ENCODE results near the gene CBFA2T3. TPM values are rescaled to one million over a fixed set of nuclear protein-coding genes. Genes with fewer than 3 reads are reported as not detected.

The CBFA2T3 gene
- total RNA-seq, 1 donor from 2014 or later: not detected

DNA sequence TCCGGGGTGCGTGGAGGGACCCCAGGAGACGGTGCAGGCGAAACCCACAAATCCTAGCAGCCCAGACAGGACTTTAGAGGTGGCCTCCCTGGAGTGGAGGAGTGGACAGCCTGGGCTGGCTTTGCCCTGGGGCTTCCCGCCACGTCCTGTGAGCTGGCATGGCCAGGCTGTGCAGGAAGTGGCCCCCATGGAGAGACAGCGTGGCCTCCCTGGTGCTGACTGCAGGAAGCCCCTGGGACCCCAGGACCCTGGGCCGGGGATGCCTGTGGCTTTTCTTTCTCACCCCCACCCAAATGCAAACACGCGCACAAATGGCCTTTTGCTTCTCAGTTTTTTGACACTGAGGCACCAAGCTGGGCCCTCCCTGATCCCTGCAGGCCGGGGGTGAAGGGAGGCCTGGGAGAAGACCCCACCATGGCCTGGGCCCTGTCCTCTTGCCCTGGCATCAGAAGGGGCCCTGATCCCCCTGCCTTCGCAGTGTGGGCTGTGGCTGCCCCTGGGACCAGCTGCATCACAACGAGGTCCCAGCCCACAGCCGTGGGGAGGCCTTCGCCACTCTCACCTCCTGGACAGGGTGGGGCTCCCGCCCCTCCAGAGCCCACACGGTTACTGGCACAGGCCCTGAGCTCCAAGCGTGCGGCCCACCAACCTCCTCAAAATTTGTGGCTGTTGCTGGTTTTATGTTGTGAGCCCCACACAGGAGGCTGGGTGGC is 58.9 kb downstream of the CBFA2T3 start:
- Mint-ChIP-seq H3K4me3 (ENCODE audit: unreplicated experiment) (no peak overlapping the region), H3K27ac (ENCODE audit: unreplicated experiment) (no peak overlapping the region)

DNA sequence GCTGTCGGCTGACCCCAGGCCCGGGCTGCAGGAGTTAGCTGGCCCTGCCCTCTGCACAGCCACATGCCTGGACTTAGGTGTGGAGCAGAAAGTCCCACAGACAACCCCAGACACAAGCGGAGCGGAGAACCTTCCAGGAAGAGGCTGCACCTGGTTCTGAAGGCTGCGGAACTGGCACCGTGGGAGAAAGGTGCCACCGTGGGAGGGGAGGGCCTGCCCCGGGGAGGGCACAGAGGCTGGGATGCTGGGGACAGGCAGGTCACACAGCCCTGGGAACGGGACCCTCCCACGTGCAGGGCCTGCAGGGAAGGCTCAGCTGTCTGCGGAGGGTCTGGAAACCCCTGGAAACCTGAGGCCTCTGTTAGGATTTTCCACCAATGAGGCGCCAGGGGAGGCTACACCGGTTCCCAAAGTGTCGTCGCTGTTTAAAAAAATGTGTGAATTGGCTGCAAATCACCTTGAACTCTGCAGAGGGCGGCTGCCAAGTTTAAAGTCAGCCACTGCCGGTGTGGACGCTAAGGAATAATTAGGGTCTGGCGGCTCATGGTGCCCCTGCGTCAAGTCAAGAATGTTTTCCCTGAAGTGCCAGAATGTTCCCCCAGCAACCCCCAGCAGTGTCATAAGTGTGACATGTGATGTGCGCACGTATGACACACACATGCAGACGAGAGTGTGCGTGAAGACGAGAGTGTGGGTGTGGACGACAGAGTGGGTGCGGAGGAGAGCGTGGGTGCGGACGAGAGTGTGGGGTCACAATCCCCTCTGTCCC is 59.7 kb downstream of the CBFA2T3 start:
- no peaks in the 10 kb centered on the region for H3K36me3 Mint-ChIP-seq (ENCODE audit: unreplicated experiment)
- no peak overlapping the region for H3K27ac Mint-ChIP-seq (ENCODE audit: unreplicated experiment)
- no peak overlapping the region for H3K4me3 Mint-ChIP-seq (ENCODE audit: unreplicated experiment)
- TF ChIP-seq, protein P1, sequence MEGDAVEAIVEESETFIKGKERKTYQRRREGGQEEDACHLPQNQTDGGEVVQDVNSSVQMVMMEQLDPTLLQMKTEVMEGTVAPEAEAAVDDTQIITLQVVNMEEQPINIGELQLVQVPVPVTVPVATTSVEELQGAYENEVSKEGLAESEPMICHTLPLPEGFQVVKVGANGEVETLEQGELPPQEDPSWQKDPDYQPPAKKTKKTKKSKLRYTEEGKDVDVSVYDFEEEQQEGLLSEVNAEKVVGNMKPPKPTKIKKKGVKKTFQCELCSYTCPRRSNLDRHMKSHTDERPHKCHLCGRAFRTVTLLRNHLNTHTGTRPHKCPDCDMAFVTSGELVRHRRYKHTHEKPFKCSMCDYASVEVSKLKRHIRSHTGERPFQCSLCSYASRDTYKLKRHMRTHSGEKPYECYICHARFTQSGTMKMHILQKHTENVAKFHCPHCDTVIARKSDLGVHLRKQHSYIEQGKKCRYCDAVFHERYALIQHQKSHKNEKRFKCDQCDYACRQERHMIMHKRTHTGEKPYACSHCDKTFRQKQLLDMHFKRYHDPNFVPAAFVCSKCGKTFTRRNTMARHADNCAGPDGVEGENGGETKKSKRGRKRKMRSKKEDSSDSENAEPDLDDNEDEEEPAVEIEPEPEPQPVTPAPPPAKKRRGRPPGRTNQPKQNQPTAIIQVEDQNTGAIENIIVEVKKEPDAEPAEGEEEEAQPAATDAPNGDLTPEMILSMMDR (IDR thresholded peaks at IDR 0.05): no peak
- no peak for DNase-seq (ENCODE audit: extremely low spot score, unreplicated experiment)
- H3K4me1 Mint-ChIP-seq (ENCODE audit: unreplicated experiment): peaks cover 40% of the 10 kb centered on the region
- H3K27me3 Mint-ChIP-seq (ENCODE audit: unreplicated experiment): peaks cover 2% of the 10 kb centered on the region
- no peaks in the 10 kb centered on the region for H3K9me3 Mint-ChIP-seq (ENCODE audit: unreplicated experiment)

More for the DNA sequence above, 58.9 kb downstream of the CBFA2T3 start:
- TF ChIP-seq, protein P1 (IDR thresholded peaks at IDR 0.05): no peak
- Mint-ChIP-seq H3K36me3 (ENCODE audit: unreplicated experiment) (no peaks in the 10 kb centered on the region), H3K9me3 (ENCODE audit: unreplicated experiment) (no peaks in the 10 kb centered on the region), H3K4me1 (ENCODE audit: unreplicated experiment) (peaks cover 41% of the 10 kb centered on the region), H3K27me3 (ENCODE audit: unreplicated experiment) (no peaks in the 10 kb centered on the region)
- DNase-seq (ENCODE audit: extremely low spot score, unreplicated experiment): no peak

DNA sequence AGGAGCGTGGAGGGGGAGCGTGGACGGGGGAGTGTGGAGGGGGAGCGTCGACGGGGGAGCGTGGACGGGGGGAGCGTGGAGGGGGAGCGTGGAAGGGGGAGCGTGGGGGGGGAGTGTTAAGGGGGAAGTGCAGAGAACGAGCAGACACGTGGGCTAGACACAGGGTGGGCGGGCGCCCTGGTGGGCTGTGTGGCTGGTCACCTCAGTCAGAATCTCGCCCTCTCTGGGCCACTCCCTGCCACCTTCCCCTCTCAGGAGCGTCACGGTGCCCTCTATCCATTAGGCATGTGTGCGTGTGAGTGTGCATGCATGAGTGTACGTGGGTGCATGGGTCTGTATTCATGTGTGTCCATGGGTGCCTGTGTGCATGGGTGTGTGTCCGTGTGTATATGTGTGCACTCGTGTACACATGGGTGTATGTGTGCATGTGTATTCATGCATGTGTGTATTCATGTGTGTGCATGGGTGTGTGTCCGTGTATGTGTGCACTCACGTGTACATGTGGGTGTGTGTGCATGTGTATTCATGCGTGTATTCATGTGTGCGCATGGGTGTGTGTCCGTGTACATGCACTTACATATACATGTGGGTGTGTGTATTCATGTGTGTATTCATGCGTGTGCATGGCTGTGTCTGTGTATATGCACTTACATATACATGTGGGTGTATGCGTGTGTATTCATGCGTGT is 61.2 kb downstream of the CBFA2T3 start:
- Mint-ChIP-seq H3K4me3 (ENCODE audit: unreplicated experiment) (no peak overlapping the region), H3K9me3 (ENCODE audit: unreplicated experiment) (no peaks in the 10 kb centered on the region), H3K27ac (ENCODE audit: unreplicated experiment) (no peak overlapping the region), H3K4me1 (ENCODE audit: unreplicated experiment) (peaks cover 31% of the 10 kb centered on the region), H3K27me3 (ENCODE audit: unreplicated experiment) (peaks cover 3% of the 10 kb centered on the region), H3K36me3 (ENCODE audit: unreplicated experiment) (no peaks in the 10 kb centered on the region)
- no peak for DNase-seq (ENCODE audit: extremely low spot score, unreplicated experiment)
- TF ChIP-seq, protein P1 (IDR thresholded peaks at IDR 0.05): no peak

DNA sequence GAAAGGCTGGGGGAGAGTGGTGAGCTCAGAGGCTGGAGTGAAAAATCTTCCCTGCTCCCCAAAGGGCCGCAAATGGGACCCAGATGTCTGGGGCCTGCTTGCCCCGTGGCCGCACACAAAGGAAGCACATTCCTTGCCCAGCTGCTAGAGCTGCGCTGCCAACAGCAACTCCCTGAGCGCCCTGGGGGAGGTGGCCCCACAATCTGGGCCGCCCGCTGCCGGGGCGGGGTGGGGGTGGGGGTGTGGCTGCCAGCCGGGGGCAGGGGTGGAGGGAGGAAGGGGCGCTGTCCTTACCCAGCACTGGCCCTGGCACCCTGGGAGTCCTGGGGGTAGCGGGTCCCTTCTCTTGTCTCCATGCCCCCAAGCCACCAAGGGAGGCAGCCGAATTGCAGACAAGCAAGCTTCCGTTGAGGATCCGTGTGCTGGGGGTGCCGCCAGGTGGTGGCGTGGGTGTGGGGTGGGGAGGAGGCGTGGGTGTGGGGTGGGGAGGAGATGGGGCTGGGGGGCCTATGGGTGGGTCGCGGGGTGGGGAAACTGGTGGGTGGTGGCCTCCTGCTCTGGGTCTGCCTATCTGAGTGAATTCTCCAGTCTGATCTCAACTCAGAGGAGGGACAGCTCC is 62.1 kb downstream of the CBFA2T3 start:
- H3K27me3 Mint-ChIP-seq (ENCODE audit: unreplicated experiment): peaks cover 10% of the 10 kb centered on the region
- H3K36me3 Mint-ChIP-seq (ENCODE audit: unreplicated experiment): no peaks in the 10 kb centered on the region
- H3K4me1 Mint-ChIP-seq (ENCODE audit: unreplicated experiment): peaks cover 31% of the 10 kb centered on the region
- TF ChIP-seq, protein P1 (IDR thresholded peaks at IDR 0.05): no peak
- H3K4me3 Mint-ChIP-seq (ENCODE audit: unreplicated experiment): no peak overlapping the region
- peak overlapping the region; percentile 47 for H3K27ac Mint-ChIP-seq (ENCODE audit: unreplicated experiment)
- DNase-seq (ENCODE audit: extremely low spot score, unreplicated experiment): no peak
- H3K9me3 Mint-ChIP-seq (ENCODE audit: unreplicated experiment): no peaks in the 10 kb centered on the region
